Body of pancreas (tissue), 4 donors: ENCODE results near the gene GPN1. TPM values are rescaled to one million over a fixed set of nuclear protein-coding genes. Genes with fewer than 3 reads are reported as not detected.

Experiments
- ATAC-seq: fragments of 150-250 bp; one replicate; pipeline ENCODE4 v1.9.1; 2016
- DNase-seq, 4 donors: peaks; one replicate each; pipeline ENCODE4 v3.0.0-alpha.2; 2019
- H3K27ac ChIP-seq, 4 donors: fragments of 200-600 bp; sonication (generic); 1 replicate in 3 of 4; 2 replicates in 1 of 4; pipeline versions ENCODE4 v1.5.1 to v1.6.1; 2016 to 2019; ENCODE audit warnings: mild to moderate bottlenecking in 1 of 4, mixed read lengths in 1 of 4, moderate library complexity in 1 of 4
- H3K27me3 ChIP-seq, 2 donors: fragments of 200-600 bp; sonication (generic); one replicate each; pipeline ENCODE4 v1.6.0; 2016; ENCODE audit warnings: mild to moderate bottlenecking in 1 of 2
- H3K36me3 ChIP-seq, 2 donors: fragments of 200-600 bp; sonication (generic); replicated peaks in 1 of 2; 2 replicates each; pipeline ENCODE4 v1.5.1; 2016; ENCODE audit warnings: low read depth in 2 of 2; ENCODE audit not compliant: insufficient read depth in 1 of 2
- H3K4me1 ChIP-seq: fragments of 200-600 bp; sonication (generic); one replicate; pipeline ENCODE4 v1.6.0; 2016
- H3K4me3 ChIP-seq, 2 donors: fragments of 200-600 bp; sonication (generic); 1 replicate in 1 of 2; 2 replicates in 1 of 2; pipeline ENCODE4 v1.5.1; 2016 to 2019
- H3K9me3 ChIP-seq, 3 donors: fragments of 200-600 bp; sonication (generic); 1 replicate in 2 of 3; 2 replicates in 1 of 3; pipeline ENCODE4 v1.5.1; 2016
- POLR2A ChIP-seq, 3 donors: fragments of 450-650 bp; IDR thresholded peaks; one replicate each; pipeline ENCODE4 v1.6.1; 2016; ENCODE audit warnings: antibody characterized with exemption in 3 of 3, mild to moderate bottlenecking in 2 of 3
- WGBS, 2 donors: methylation state at CpG; one replicate each; pipeline ENCODE4 v1.1.5; 2017; 5-methylcytosine and 5-hydroxymethylcytosine counted together
- intact Hi-C: fragments of 100-400 bp; cut with DNase I; formaldehyde crosslinking; loops from one replicate; pipeline ENCODE4 v1.15.1; 2023
- total RNA-seq, 2 donors: library from RNA; depleted of rRNA; stranded (reverse); fragments of >200 nt; gene quantifications; one replicate each; pipeline ENCODE4 v1.1.0, GENCODE V29; 2016
- TF ChIP-seq, protein P1 (sequence below), 7 experiments: fragments of 450-650 bp in 4 of 7; fragments of 200-600 bp in 3 of 7; sonication (generic) in 3 of 7; IDR thresholded peaks; one replicate each; pipeline ENCODE4 v1.5.1; 2016 to 2019; ENCODE audit warnings: antibody characterized with exemption in 7 of 7

Gene GPN1
- total RNA-seq, 2 donors from 2014 or later = 9.9 to 17.9 TPM

GRCh38 chr2:27661371-27661770 lies 32.5 kb downstream of the GPN1 start:
- WGBS, 2 donors = 65 to 82% methylated on average over 1 of the region's 1 CpG
- no peak overlapping the region for H3K27ac ChIP-seq
- ATAC-seq (no peak), DNase-seq (no peak)
- intact Hi-C loops = no loop called here
- no peak overlapping the region for H3K4me3 ChIP-seq
- no peaks in the 10 kb centered on the region for H3K27me3 ChIP-seq
- peaks cover 26% of the 10 kb centered on the region for H3K4me1 ChIP-seq
- H3K36me3 ChIP-seq = peaks cover 0 to 10% of the 10 kb centered on the region in 2 donors
- no peaks in the 10 kb centered on the region for H3K9me3 ChIP-seq
- TF ChIP-seq, protein P1, sequence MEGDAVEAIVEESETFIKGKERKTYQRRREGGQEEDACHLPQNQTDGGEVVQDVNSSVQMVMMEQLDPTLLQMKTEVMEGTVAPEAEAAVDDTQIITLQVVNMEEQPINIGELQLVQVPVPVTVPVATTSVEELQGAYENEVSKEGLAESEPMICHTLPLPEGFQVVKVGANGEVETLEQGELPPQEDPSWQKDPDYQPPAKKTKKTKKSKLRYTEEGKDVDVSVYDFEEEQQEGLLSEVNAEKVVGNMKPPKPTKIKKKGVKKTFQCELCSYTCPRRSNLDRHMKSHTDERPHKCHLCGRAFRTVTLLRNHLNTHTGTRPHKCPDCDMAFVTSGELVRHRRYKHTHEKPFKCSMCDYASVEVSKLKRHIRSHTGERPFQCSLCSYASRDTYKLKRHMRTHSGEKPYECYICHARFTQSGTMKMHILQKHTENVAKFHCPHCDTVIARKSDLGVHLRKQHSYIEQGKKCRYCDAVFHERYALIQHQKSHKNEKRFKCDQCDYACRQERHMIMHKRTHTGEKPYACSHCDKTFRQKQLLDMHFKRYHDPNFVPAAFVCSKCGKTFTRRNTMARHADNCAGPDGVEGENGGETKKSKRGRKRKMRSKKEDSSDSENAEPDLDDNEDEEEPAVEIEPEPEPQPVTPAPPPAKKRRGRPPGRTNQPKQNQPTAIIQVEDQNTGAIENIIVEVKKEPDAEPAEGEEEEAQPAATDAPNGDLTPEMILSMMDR (IDR thresholded peaks at IDR 0.05) = no peak
- no peak for TF ChIP-seq POLR2A (IDR thresholded peaks at IDR 0.05)

DNA sequence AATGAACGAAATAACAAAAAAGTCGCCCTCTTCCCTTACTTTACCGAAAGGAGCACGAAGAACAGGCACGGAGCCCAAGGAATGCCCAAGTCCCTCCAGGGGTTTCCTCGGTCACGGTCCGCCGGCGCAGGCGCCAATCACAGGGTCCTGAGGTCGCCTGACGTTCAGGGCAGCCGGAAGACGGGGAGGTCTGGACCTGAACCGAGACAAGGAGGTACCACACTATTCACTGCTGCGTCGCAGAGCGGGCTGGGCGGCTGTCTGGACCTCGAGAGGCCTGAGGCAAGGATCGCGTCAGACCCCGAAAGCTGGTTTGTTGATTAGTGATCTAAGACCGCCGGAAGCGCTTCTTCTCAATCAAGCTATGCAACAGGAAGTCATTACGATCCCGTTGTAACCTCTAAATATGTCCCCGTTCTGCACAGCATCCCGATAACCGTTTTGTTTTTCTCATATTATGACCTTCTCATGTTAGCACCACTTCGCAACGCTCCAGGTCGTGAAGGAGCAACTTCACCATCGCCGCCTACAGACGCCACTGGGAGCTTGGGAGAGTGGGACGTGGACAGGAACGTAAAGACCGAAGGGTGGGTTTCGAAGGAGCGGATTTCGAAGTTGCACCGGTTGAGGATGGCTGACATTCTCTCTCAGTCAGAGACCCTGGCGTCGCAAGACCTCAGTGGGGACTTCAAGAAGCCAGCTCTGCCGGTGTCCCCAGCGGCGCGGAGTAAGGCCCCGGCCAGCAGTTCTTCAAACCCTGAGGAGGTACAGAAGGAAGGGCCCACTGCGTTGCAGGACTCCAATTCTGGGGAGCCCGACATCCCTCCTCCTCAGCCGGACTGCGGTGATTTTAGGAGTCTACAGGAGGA lies 34.7 kb downstream of the GPN1 start, which contains the start of the genes SLC4A1AP and SUPT7L:
SLC4A1AP (plus strand) TSS at position 605 of the 869 bp plus-strand sequence; CDS start at position 631, 26 bp downstream.
SUPT7L (minus strand) TSS at position 330 of the 869 bp plus-strand sequence. CDS start 1,422 bp downstream, outside the sequence.
- ATAC-seq (peak; percentile 82), DNase-seq (peak; percentile 66 to 80 (median 72))
- peaks cover 26% of the 10 kb centered on the region for H3K4me1 ChIP-seq
- TF ChIP-seq, protein P1 (IDR thresholded peaks at IDR 0.05) = peak in 1 of 7 experiments; percentile 11
- TF ChIP-seq POLR2A (IDR thresholded peaks at IDR 0.05) = peak in 2 of 3 donors; percentile 40 to 55
- intact Hi-C loops = no loop called here
- 0 to 1% methylated on average over 39 to 56 of the region's 56 CpGs for WGBS, 2 donors
- H3K27me3 ChIP-seq = no peaks in the 10 kb centered on the region
- H3K9me3 ChIP-seq = no peaks in the 10 kb centered on the region
- H3K4me3 ChIP-seq = peak within 1 kb of the TSS; percentile 74 to 87
- H3K36me3 ChIP-seq = peaks cover 3 to 13% of the 10 kb centered on the region in 2 donors
- peak within 1 kb of the TSS; percentile 87 to 89 (median 88) for H3K27ac ChIP-seq

DNA sequence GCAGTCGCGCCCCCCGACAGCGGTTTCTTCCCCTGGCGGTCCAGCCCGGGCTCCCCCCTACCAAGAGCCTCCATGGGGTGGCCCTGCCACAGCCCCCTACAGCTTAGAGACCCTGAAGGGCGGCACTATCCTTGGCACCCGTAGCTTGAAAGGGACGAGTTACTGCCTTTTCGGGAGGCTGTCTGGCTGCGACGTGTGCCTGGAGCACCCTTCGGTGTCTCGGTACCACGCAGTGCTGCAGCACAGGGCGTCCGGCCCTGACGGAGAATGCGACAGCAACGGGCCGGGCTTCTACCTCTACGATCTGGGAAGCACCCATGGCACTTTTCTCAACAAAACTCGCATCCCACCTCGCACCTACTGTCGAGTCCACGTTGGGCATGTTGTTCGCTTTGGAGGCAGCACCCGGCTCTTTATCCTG lies 35.3 kb downstream of the GPN1 start:
- ATAC-seq (no peak), DNase-seq (no peak)
- H3K4me1 ChIP-seq = peaks cover 23% of the 10 kb centered on the region
- WGBS, 2 donors = 2% methylated on average over 7 to 28 of the region's 28 CpGs
- peak overlapping the region; percentile 74 to 87 for H3K4me3 ChIP-seq
- peaks cover 5 to 20% of the 10 kb centered on the region in 2 donors for H3K36me3 ChIP-seq
- intact Hi-C loops = no loop called here
- H3K27me3 ChIP-seq = no peaks in the 10 kb centered on the region
- H3K9me3 ChIP-seq = no peaks in the 10 kb centered on the region
- H3K27ac ChIP-seq = peak overlapping the region; percentile 87 to 89 (median 88)
- TF ChIP-seq POLR2A (IDR thresholded peaks at IDR 0.05) = no peak
- TF ChIP-seq, protein P1 (IDR thresholded peaks at IDR 0.05) = no peak

GRCh38 chr2:27664622-27665363 lies 35.9 kb downstream of the GPN1 start:
- peaks cover 9 to 19% of the 10 kb centered on the region in 2 donors for H3K36me3 ChIP-seq
- H3K4me1 ChIP-seq = peaks cover 21% of the 10 kb centered on the region
- TF ChIP-seq POLR2A (IDR thresholded peaks at IDR 0.05) = no peak
- TF ChIP-seq, protein P1 (IDR thresholded peaks at IDR 0.05) = no peak
- no peaks in the 10 kb centered on the region for H3K9me3 ChIP-seq
- no peak for ATAC-seq
- H3K27me3 ChIP-seq = no peaks in the 10 kb centered on the region
- H3K27ac ChIP-seq = no peak overlapping the region
- intact Hi-C loops = no loop called here
- no peak for DNase-seq
- 65 to 67% methylated on average over 16 of the region's 16 CpGs for WGBS, 2 donors
- H3K4me3 ChIP-seq = peak overlapping the region in 1 of 2 donors; percentile 87
